Measurements from ENCODE around the gene ABHD13.
A peak's percentile ranks its signal among the peaks of the same experiment; 100 is the strongest.

ABHD13 gene

GRCh38 chr13:108218044-108218974, at the start of gene ABHD13:
Gene ABHD13, plus strand, starts transcription at chr13:108218392. Its CDS starts 10,827 bp downstream, at chr13:108229219.
- TF ChIP-seq CTCF (IDR thresholded peaks at IDR 0.05; ENCODE audit: insufficient read depth, low read depth, low read length, missing control alignments) = no peak
- peak; percentile 90 for DNase-seq (ENCODE audit: low read depth)
- peak within 1 kb of the TSS; percentile 78 for H3K4me3 ChIP-seq (ENCODE audit: low read length)

DNA sequence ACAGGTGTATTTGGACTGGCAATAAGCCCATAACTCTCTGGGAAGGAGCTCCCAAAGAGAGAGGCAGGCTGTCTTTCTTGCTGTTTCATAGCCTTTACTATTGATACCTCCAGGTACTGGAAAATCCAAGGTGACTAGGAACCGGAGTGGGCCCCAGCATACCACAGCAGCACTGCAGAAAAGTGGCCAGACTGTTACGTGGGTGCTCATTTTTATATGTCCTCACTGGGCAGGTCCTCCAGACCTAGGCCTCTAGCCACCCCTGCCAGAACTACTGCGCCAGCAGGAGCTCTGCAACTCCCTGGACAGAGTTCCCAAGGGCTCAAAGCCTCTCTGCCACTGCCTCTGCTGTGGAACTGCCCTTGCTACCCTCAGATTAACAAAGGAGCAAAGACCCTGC, 49.3 kb upstream of the ABHD13 start:
- H3K4me3 ChIP-seq (ENCODE audit: low read length) = no peak overlapping the region
- no peak for DNase-seq (ENCODE audit: low read depth)
- TF ChIP-seq CTCF (IDR thresholded peaks at IDR 0.05; ENCODE audit: insufficient read depth, low read depth, low read length, missing control alignments) = no peak

- TF ChIP-seq CTCF (IDR thresholded peaks at IDR 0.05; ENCODE audit: insufficient read depth, low read depth, low read length, missing control alignments) = peak; percentile 65
- H3K4me3 ChIP-seq (ENCODE audit: low read length) = no peak overlapping the region
- peak; percentile 62 for DNase-seq (ENCODE audit: low read depth)
Observed at GRCh38 chr13:108176685-108177274, 41.4 kb upstream of the ABHD13 start.

DNA sequence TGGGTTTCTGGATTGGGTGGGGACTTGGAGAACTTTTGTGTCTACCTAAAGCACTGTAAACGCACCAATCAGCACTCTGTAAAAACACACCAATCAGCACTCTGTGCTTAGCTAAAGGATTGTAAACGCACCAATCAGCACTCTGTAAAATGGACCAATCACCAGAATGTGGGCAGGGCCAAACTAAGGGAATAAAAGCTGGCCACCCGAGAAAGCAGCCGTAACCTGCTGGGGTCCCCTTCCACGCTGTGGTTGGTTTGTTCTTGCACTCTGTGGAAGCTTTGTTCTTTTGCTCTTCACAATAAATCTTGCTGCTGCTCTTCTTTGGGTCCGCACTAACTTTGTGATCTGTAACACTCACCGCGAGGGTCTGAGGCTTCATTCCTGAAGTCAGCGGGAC, 40.1 kb upstream of the ABHD13 start:
- no peak for DNase-seq (ENCODE audit: low read depth)
- TF ChIP-seq CTCF (IDR thresholded peaks at IDR 0.05; ENCODE audit: insufficient read depth, low read depth, low read length, missing control alignments) = no peak
- H3K4me3 ChIP-seq (ENCODE audit: low read length) = no peak overlapping the region

- TF ChIP-seq CTCF (IDR thresholded peaks at IDR 0.05; ENCODE audit: insufficient read depth, low read depth, low read length, missing control alignments) = no peak
- no peak overlapping the region for H3K4me3 ChIP-seq (ENCODE audit: low read length)
- DNase-seq (ENCODE audit: low read depth) = no peak
Observed at GRCh38 chr13:108182652-108183051, 35.5 kb upstream of the ABHD13 start.

DNA sequence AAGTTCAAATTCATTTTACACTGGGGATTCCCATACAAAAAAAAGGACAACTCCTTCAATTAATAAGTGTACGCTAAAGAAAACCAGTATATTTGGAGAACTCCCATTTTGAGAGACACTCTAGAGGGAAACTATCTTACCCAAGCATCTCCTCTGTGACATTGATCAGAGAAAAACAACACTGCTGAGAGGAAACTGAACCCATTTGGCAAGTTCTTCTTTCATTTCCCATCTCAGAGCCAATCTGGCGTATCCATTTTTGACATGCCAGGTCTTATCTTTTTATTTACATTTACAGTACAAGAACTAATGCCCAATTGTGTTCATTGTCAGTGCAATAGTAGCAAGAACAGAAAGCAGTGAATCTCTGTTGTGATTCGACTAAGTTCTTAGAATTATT, 33.0 kb upstream of the ABHD13 start:
- DNase-seq (ENCODE audit: low read depth) = no peak
- TF ChIP-seq CTCF (IDR thresholded peaks at IDR 0.05; ENCODE audit: insufficient read depth, low read depth, low read length, missing control alignments) = no peak
- H3K4me3 ChIP-seq (ENCODE audit: low read length) = no peak overlapping the region
